A549 (cell line): ENCODE measurements around the gene DLG4. TPM values are rescaled to one million over a fixed set of nuclear protein-coding genes. Genes with fewer than 3 reads are reported as not detected.

Experiments used
- ATAC-seq, 2 experiments: fragments of 200-7000 bp in 1 of 2; fragments of >200 bp in 1 of 2; cut with Nextera tagmentation in 1 of 2; cut with Tn5 transposase in 1 of 2; 3 replicates each; pipeline versions ENCODE4 v1.8.0 to v1.9.1; 2018 to 2020; ENCODE audit warnings: mild to moderate bottlenecking in 1 of 2, moderate library complexity in 1 of 2
- CTCF ChIA-PET: fragments of 300-600 bp; sonication (Branson Sonifier 250); formaldehyde crosslinking; extraction: SDS; loops from one replicate; lab custom pipeline; 2021; ENCODE audit warnings: antibody characterized with exemption, inconsistent platforms; lab: Yijun Ruan, JAX
- POLR2A ChIA-PET: fragments of 350-600 bp; formaldehyde crosslinking; extraction: SDS; loops from one replicate; lab custom pipeline; 2021; ENCODE audit warnings: antibody characterized with exemption, inconsistent platforms; lab: Yijun Ruan, JAX
- DNase-seq, 2 experiments: peaks; one replicate each; pipeline versions ENCODE4 v3.0.0 to v3.0.0-alpha.2; 2011 to 2016; ENCODE audit warnings: low read depth in 1 of 2, low spot score in 1 of 2
- FAIRE-seq: peaks from 2 replicates; lab custom pipeline; 2011; peaks lifted over from hg19 to GRCh38; lab: Jason Lieb, UNC
- H3K27ac ChIP-seq, 2 experiments: fragments of >200 bp; sonication (Bioruptor Twin); formaldehyde crosslinking; 3 replicates each; pipeline ENCODE4 v1.5.1; 2016 to 2017
- H3K4me1 ChIP-seq: fragments of >200 bp; sonication (Bioruptor Twin); formaldehyde crosslinking; 3 replicates; pipeline ENCODE4 v1.6.1; 2016
- H3K4me2 ChIP-seq: fragments of >200 bp; sonication (Bioruptor Twin); formaldehyde crosslinking; 3 replicates; pipeline ENCODE4 v1.6.1; 2016
- H3K4me3 ChIP-seq: fragments of >200 bp; sonication (Bioruptor Twin); formaldehyde crosslinking; 3 replicates; pipeline ENCODE4 v1.5.1; 2016
- H3K9me3 ChIP-seq: fragments of >200 bp; sonication (Bioruptor Twin); formaldehyde crosslinking; 3 replicates; pipeline ENCODE4 v1.6.1; 2016
- CBX2 ChIP-seq: fragments of 200-600 bp; sonication (generic); IDR thresholded peaks from 2 replicates; pipeline ENCODE4 v1.6.1; 2016; ENCODE audit warnings: low read depth, mild to moderate bottlenecking, borderline replicate concordance
- EHF ChIP-seq: fragments of 250-450 bp; sonication (Bioruptor Pico); IDR thresholded peaks from 2 replicates; pipeline ENCODE4 v1.5.0; 2020; ENCODE audit warnings: mild to moderate bottlenecking
- FOSL2 ChIP-seq, 2 experiments: fragments of 450-650 bp in 1 of 2; fragments of >200 bp in 1 of 2; sonication (Bioruptor Twin) in 1 of 2; formaldehyde crosslinking; IDR thresholded peaks; 2 replicates each; pipeline versions ENCODE4 v1.5.0 to v1.6.1; 2016 to 2020; ENCODE audit warnings: mild to moderate bottlenecking in 1 of 2, moderate library complexity in 1 of 2
- HDAC2 ChIP-seq: fragments of 200-600 bp; sonication (generic); IDR thresholded peaks from 2 replicates; pipeline ENCODE4 v1.6.1; 2016
- HOXB5 ChIP-seq: fragments of 250-450 bp; sonication (Bioruptor Pico); IDR thresholded peaks from 2 replicates; pipeline ENCODE4 v1.5.0; 2020; ENCODE audit warnings: mild to moderate bottlenecking, moderate library complexity
- JUNB ChIP-seq: fragments of >200 bp; sonication (Bioruptor Twin); formaldehyde crosslinking; IDR thresholded peaks from 2 replicates; pipeline ENCODE4 v1.6.1; 2016
- KDM5A ChIP-seq: fragments of 200-600 bp; sonication (generic); IDR thresholded peaks from 2 replicates; pipeline ENCODE4 v1.6.1; 2016; ENCODE audit warnings: antibody characterized with exemption, mild to moderate bottlenecking
- MYC ChIP-seq: IDR thresholded peaks from 2 replicates; pipeline ENCODE4 v1.6.1; 2012; ENCODE audit warnings: mild to moderate bottlenecking, inconsistent platforms, low read length, improper control_type of control experiment, borderline replicate concordance
- NR3C1 ChIP-seq: fragments of >200 bp; sonication (Bioruptor Twin); formaldehyde crosslinking; IDR thresholded peaks from 3 replicates; pipeline ENCODE4 v1.6.1; 2017
- POLR2A ChIP-seq: IDR thresholded peaks from 2 replicates; pipeline ENCODE4 v1.6.1; 2012; ENCODE audit warnings: mild to moderate bottlenecking, low read length
- SREBF2 ChIP-seq: fragments of 450-650 bp; IDR thresholded peaks from 2 replicates; pipeline ENCODE4 v1.6.1; 2014; ENCODE audit warnings: mild to moderate bottlenecking, moderate library complexity
- ZC3H11A ChIP-seq: fragments of 450-650 bp; IDR thresholded peaks from 2 replicates; pipeline ENCODE4 v1.6.1; 2014; ENCODE audit warnings: antibody characterized with exemption, mild to moderate bottlenecking
- WGBS: methylation state at CpG from one replicate; pipeline ENCODE4 v1.1.6; 2017; ENCODE audit errors: missing lambda C conversion rate; 5-methylcytosine and 5-hydroxymethylcytosine counted together
- polyA plus RNA-seq, 4 experiments: library from polyadenylated mRNA; depleted of rRNA in 3 of 4; stranded (reverse); fragments of >200 nt; fragmentation: RNase III in 1 of 4; extraction: RNeasy Plus Mini Kit Qiagen cat#74134 plus additional on column Dnase treatment in 1 of 4; gene quantifications; 2 replicates in 3 of 4; 3 replicates in 1 of 4; pipeline ENCODE4 v1.2.3, GENCODE V29; 2011 to 2017
- TF ChIP-seq, protein P1 (sequence below): fragments of >200 bp; sonication (Bioruptor Twin); formaldehyde crosslinking; IDR thresholded peaks from 2 replicates; pipeline ENCODE4 v1.6.1; 2016
- TF ChIP-seq, protein P2 (sequence below): fragments of 200-600 bp; sonication (generic); IDR thresholded peaks from 2 replicates; pipeline ENCODE4 v1.6.1; 2016; ENCODE audit warnings: antibody characterized with exemption, mild to moderate bottlenecking, moderate library complexity

Gene DLG4
- polyA plus RNA-seq, 2 of the 4 experiments (the other 2 are of a cell fraction), result 8.3 to 21.3 TPM

DNA sequence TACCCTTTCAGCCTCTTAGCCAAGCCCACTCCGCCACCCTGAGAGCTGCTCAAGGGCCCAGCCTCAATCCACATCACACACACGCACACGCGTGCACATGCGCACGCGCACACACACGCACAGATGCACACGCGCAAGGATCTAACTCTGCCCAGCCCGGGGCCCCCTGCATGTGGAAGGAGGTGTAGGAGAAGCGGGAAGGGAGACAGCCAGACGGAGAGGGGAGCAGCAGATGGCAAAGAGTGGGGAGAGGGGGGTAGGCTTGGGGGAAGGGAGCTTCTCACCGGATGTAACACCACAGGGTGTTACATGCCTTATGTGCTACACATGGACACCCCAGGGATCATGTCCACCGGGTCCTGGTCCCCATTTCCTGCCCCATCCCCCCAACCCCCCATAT, 15.3 kb downstream of the DLG4 start:
- peak overlapping the region; percentile 84 for H3K4me2 ChIP-seq
- peak overlapping the region; percentile 52 for H3K4me3 ChIP-seq
- 89% methylated on average over 15 of the region's 15 CpGs for WGBS
- ATAC-seq (peak; percentile 10 to 15; a peak in 5 of 6 replicates), FAIRE-seq (no peak)
- no peak for TF ChIP-seq FOSL2 (IDR thresholded peaks at IDR 0.05)
- TF ChIP-seq FOSL2 (CRISPR knock-in tag; IDR thresholded peaks at IDR 0.05), result no peak
- no peak for TF ChIP-seq ZC3H11A
- no peak for TF ChIP-seq POLR2A
- no peak for TF ChIP-seq SREBF2
- TF ChIP-seq HOXB5 (CRISPR knock-in tag), result no peak
- TF ChIP-seq NR3C1, result no peak
- TF ChIP-seq, protein P1, sequence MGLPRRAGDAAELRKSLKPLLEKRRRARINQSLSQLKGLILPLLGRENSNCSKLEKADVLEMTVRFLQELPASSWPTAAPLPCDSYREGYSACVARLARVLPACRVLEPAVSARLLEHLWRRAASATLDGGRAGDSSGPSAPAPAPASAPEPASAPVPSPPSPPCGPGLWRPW, result no peak
- no peak for TF ChIP-seq JUNB
- no peak for TF ChIP-seq CBX2
- no peak for TF ChIP-seq HDAC2
- no peak for TF ChIP-seq EHF
- TF ChIP-seq KDM5A, result no peak
- TF ChIP-seq, protein P2, sequence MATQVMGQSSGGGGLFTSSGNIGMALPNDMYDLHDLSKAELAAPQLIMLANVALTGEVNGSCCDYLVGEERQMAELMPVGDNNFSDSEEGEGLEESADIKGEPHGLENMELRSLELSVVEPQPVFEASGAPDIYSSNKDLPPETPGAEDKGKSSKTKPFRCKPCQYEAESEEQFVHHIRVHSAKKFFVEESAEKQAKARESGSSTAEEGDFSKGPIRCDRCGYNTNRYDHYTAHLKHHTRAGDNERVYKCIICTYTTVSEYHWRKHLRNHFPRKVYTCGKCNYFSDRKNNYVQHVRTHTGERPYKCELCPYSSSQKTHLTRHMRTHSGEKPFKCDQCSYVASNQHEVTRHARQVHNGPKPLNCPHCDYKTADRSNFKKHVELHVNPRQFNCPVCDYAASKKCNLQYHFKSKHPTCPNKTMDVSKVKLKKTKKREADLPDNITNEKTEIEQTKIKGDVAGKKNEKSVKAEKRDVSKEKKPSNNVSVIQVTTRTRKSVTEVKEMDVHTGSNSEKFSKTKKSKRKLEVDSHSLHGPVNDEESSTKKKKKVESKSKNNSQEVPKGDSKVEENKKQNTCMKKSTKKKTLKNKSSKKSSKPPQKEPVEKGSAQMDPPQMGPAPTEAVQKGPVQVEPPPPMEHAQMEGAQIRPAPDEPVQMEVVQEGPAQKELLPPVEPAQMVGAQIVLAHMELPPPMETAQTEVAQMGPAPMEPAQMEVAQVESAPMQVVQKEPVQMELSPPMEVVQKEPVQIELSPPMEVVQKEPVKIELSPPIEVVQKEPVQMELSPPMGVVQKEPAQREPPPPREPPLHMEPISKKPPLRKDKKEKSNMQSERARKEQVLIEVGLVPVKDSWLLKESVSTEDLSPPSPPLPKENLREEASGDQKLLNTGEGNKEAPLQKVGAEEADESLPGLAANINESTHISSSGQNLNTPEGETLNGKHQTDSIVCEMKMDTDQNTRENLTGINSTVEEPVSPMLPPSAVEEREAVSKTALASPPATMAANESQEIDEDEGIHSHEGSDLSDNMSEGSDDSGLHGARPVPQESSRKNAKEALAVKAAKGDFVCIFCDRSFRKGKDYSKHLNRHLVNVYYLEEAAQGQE, result no peak
- TF ChIP-seq, all 56 proteins: peak for 0
- DNase-seq, result no peak
- H3K4me1 ChIP-seq, result peaks cover 12% of the 10 kb centered on the region
- CTCF ChIA-PET, result interaction anchor here (2.0 to 2.8 kb wide), 2 partner anchors 10 to 159 kb away, joined by 9 to 10 read pairs; no protein-coding TSS in a partner anchor
- peak overlapping the region; percentile 82 to 85 for H3K27ac ChIP-seq
- POLR2A ChIA-PET, result no interaction called here
- H3K9me3 ChIP-seq, result no peaks in the 10 kb centered on the region

DNA sequence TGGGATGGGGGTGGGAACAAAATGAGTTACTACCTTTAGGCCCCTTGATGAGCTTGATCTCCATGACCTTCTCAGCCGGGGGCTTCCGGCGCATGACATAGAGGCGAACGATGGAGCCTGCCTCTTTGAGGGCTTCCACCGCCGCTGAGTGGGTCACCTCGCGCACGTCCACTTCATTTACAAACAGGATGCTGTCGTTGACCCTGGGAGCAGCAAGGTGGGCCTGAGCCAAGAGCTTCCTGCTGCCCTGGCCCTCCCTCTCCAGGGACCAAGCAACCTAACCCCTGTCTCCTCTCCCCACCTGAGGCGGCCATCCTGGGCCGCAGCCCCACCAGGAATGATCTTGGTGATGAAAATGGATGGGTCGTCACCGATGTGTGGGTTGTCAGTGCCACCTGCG, 16.2 kb downstream of the DLG4 start:
- FAIRE-seq, result no peak
- POLR2A ChIA-PET, result no interaction called here
- CTCF ChIA-PET, result interaction anchor here (1.2 to 2.8 kb wide), 4 partner anchors 11 to 158 kb away, joined by 3 to 12 read pairs (median 10); no protein-coding TSS in a partner anchor

More for the DNA sequence above, 16.2 kb downstream of the DLG4 start:
- Histone ChIP-seq H3K4me1 (peaks cover 12% of the 10 kb centered on the region), H3K4me2 (no peak overlapping the region), H3K9me3 (no peaks in the 10 kb centered on the region), H3K4me3 (no peak overlapping the region), H3K27ac (no peak overlapping the region)
- WGBS, result 99% methylated on average over 16 of the region's 16 CpGs
- no peak for ATAC-seq
- no peak for TF ChIP-seq MYC
- TF ChIP-seq, protein P2, result no peak
- no peak for DNase-seq
